Hepatocyte (in vitro differentiated cells): ENCODE data around the gene RBBP6.

Experiments
- EZH2 ChIP-seq: fragments of 200-600 bp; sonication (generic); IDR thresholded peaks from 2 replicates; pipeline ENCODE4 v1.6.1; 2016; ENCODE audit warnings: antibody characterized with exemption, mild to moderate bottlenecking, borderline replicate concordance
- EZH2phosphoT487 ChIP-seq: fragments of 200-600 bp; sonication (generic); IDR thresholded peaks from one replicate; pipeline ENCODE4 v1.6.1; 2018; ENCODE audit warnings: antibody characterized with exemption, mild to moderate bottlenecking, low read depth, moderate library complexity; ENCODE audit not compliant: unreplicated experiment, severe bottlenecking
- TF ChIP-seq, protein P1 (sequence below): fragments of 200-600 bp; sonication (generic); IDR thresholded peaks from 2 replicates; pipeline ENCODE4 v1.5.1; 2016; ENCODE audit warnings: antibody characterized with exemption, mild to moderate bottlenecking; ENCODE audit not compliant: poor library complexity

DNA sequence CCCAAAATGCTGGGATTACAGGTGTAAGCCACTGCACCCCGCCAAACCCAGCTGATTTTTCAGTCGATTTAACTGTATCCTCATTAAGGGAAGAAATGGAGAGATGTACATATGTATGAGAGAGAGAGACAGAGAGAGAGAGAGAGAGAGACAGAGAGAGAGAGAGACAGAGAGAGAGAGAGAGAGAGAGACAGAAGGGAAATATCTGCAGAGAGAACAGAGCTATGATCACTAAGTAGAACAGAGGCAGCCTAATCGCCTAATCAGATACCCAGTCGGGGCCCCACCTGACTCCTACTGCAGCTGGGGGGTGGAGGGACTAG is 70.0 kb downstream of the RBBP6 start:
- TF ChIP-seq, protein P1, sequence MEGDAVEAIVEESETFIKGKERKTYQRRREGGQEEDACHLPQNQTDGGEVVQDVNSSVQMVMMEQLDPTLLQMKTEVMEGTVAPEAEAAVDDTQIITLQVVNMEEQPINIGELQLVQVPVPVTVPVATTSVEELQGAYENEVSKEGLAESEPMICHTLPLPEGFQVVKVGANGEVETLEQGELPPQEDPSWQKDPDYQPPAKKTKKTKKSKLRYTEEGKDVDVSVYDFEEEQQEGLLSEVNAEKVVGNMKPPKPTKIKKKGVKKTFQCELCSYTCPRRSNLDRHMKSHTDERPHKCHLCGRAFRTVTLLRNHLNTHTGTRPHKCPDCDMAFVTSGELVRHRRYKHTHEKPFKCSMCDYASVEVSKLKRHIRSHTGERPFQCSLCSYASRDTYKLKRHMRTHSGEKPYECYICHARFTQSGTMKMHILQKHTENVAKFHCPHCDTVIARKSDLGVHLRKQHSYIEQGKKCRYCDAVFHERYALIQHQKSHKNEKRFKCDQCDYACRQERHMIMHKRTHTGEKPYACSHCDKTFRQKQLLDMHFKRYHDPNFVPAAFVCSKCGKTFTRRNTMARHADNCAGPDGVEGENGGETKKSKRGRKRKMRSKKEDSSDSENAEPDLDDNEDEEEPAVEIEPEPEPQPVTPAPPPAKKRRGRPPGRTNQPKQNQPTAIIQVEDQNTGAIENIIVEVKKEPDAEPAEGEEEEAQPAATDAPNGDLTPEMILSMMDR, result no peak
- TF ChIP-seq EZH2 (no peak), EZH2phosphoT487 (no peak)
